Measurements from ENCODE around the gene IFI27. TPM values are rescaled to one million over a fixed set of nuclear protein-coding genes. Genes with fewer than 3 reads are reported as not detected.
"Not testable (repeated sequence)": the region's sequence is repeated elsewhere in the genome, so short reads cannot be mapped to it uniquely, and the experiment has no call there.

Gene IFI27
- total RNA-seq, 4 donors from 2014 or later: 285 to 1,264 (median 308) TPM

- DNase-seq (ENCODE audit: low spot score): no peak
- ATAC-seq (ENCODE audit: low FRiP score): no peak
- no peak for TF ChIP-seq CTCF (IDR thresholded peaks at IDR 0.05)
Observed at GRCh38 chr14:94145902-94146527, 35.5 kb downstream of the IFI27 start.

GRCh38 chr14:94152676-94153075, 42.1 kb downstream of the IFI27 start:
- TF ChIP-seq CTCF (IDR thresholded peaks at IDR 0.05): no peak
- DNase-seq (ENCODE audit: low spot score): no peak
- ATAC-seq (ENCODE audit: low FRiP score): no peak

- no peak for ATAC-seq (ENCODE audit: low FRiP score)
- no peak for DNase-seq (ENCODE audit: low spot score)
- TF ChIP-seq CTCF (IDR thresholded peaks at IDR 0.05): no peak
Observed at GRCh38 chr14:94153750-94154342, 43.3 kb downstream of the IFI27 start.

GRCh38 chr14:94156143-94156542, 45.6 kb downstream of the IFI27 start:
- ATAC-seq (ENCODE audit: low FRiP score); DNase-seq (ENCODE audit: low spot score): not testable (repeated sequence)

- DNase-seq (ENCODE audit: low spot score) (no peak), ATAC-seq (ENCODE audit: low FRiP score) (no peak)
- no peak for TF ChIP-seq CTCF (IDR thresholded peaks at IDR 0.05)
Observed at GRCh38 chr14:94157197-94157596, 46.7 kb downstream of the IFI27 start.

GRCh38 chr14:94158239-94158883, 47.8 kb downstream of the IFI27 start:
- no peak for TF ChIP-seq CTCF (IDR thresholded peaks at IDR 0.05)
- DNase-seq (ENCODE audit: low spot score): no peak

GRCh38 chr14:94161058-94161457, 50.5 kb downstream of the IFI27 start:
- DNase-seq (ENCODE audit: low spot score) (no peak), ATAC-seq (ENCODE audit: low FRiP score) (no peak)
- TF ChIP-seq CTCF (IDR thresholded peaks at IDR 0.05): no peak

More at GRCh38 chr14:94158239-94158883, 47.8 kb downstream of the IFI27 start:
- ATAC-seq (ENCODE audit: low FRiP score): no peak
